Upper lobe of right lung (tissue), 1 donor: Measurements from ENCODE around the gene SPC24. TPM values are rescaled to one million over a fixed set of nuclear protein-coding genes. Genes with fewer than 3 reads are reported as not detected.

Experiments used
- ATAC-seq: fragments of 200-7000 bp; cut with Tn5 transposase; one replicate; pipeline ENCODE4 v1.9.1; 2020; ENCODE audit warnings: mild to moderate bottlenecking, moderate library complexity
- DNase-seq: peaks from one replicate; pipeline ENCODE4 v3.0.0-alpha.2; 2020
- H3K27ac ChIP-seq: fragments of 200-600 bp; one replicate; pipeline ENCODE4 v1.8.0; 2022
- H3K27me3 ChIP-seq: fragments of 200-600 bp; one replicate; pipeline ENCODE4 v1.8.0; 2022; ENCODE audit warnings: mild to moderate bottlenecking
- H3K36me3 ChIP-seq: fragments of 200-600 bp; one replicate; pipeline ENCODE4 v1.8.0; 2022
- H3K4me1 ChIP-seq: fragments of 200-600 bp; one replicate; pipeline ENCODE4 v1.8.0; 2022
- H3K4me3 ChIP-seq: fragments of 200-600 bp; one replicate; pipeline ENCODE4 v1.8.0; 2022; ENCODE audit warnings: mild to moderate bottlenecking
- H3K9me3 ChIP-seq: fragments of 200-600 bp; one replicate; pipeline ENCODE4 v1.8.0; 2022
- CTCF ChIP-seq: fragments of 200-600 bp; IDR thresholded peaks from one replicate; pipeline ENCODE4 v1.8.0; 2022; ENCODE audit warnings: antibody characterized with exemption
- intact Hi-C: fragments of 100-400 bp; cut with DNase I; formaldehyde crosslinking; loops from one replicate; pipeline ENCODE4 v1.11.0; 2022
- total RNA-seq: library from RNA; stranded (reverse); fragmentation: NEBNext Ultra II Directional; extraction: Animal tissue kit (Norgen Biotek cat#: 25700); gene quantifications from one replicate; pipeline ENCODE4 v1.2.1, GENCODE V29; 2021
- donor health status: DM: no; HTN: yes; CAD: no; lungs with severe emphysema.

SPC24 gene
- total RNA-seq, 1 donor from 2014 or later = 1.1 TPM

- H3K36me3 ChIP-seq = peaks cover 19% of the 10 kb centered on the region
- peak overlapping the region; percentile 37 for H3K27ac ChIP-seq
- intact Hi-C loops = no loop called here
- DNase-seq (no peak), ATAC-seq (no peak)
- peaks cover 31% of the 10 kb centered on the region for H3K4me1 ChIP-seq
- H3K9me3 ChIP-seq = no peaks in the 10 kb centered on the region
- no peak for TF ChIP-seq CTCF
- peak overlapping the region; percentile 63 for H3K4me3 ChIP-seq
- no peaks in the 10 kb centered on the region for H3K27me3 ChIP-seq
These were observed 42.6 kb upstream of the SPC24 start for GRCh38 chr19:11198175-11198534.

- H3K4me1 ChIP-seq = peaks cover 35% of the 10 kb centered on the region
- H3K4me3 ChIP-seq = peak within 1 kb of the TSS; percentile 63
- TF ChIP-seq CTCF = no peak
- peak; percentile 94 for DNase-seq
- peak; percentile 94 for ATAC-seq
- H3K9me3 ChIP-seq = no peaks in the 10 kb centered on the region
- no peaks in the 10 kb centered on the region for H3K27me3 ChIP-seq
- H3K27ac ChIP-seq = peak within 1 kb of the TSS; percentile 66
- H3K36me3 ChIP-seq = peaks cover 21% of the 10 kb centered on the region
- intact Hi-C loops = no loop called here
These were observed 42.0 kb upstream of the SPC24 start, which contains the start of gene KANK2 for GRCh38 chr19:11197291-11198174. Gene KANK2 (minus strand): TSS chr19:11197545. CDS start chr19:11194511, 3,034 bp downstream.

- Histone ChIP-seq H3K36me3 (peaks cover 28% of the 10 kb centered on the region), H3K9me3 (no peaks in the 10 kb centered on the region), H3K27me3 (no peaks in the 10 kb centered on the region), H3K27ac (peak overlapping the region; percentile 66), H3K4me3 (peak overlapping the region; percentile 63), H3K4me1 (peaks cover 40% of the 10 kb centered on the region)
- no peak for TF ChIP-seq CTCF
- intact Hi-C loops = no loop called here
- ATAC-seq (peak; percentile 24), DNase-seq (peak; percentile 77)
These were observed 41.1 kb upstream of the SPC24 start for GRCh38 chr19:11196406-11197287.

GRCh38 chr19:11195681-11196080, 40.1 kb upstream of the SPC24 start:
- Histone ChIP-seq H3K9me3 (no peaks in the 10 kb centered on the region), H3K27ac (peak overlapping the region; percentile 36), H3K27me3 (no peaks in the 10 kb centered on the region), H3K36me3 (peaks cover 38% of the 10 kb centered on the region), H3K4me1 (peaks cover 50% of the 10 kb centered on the region), H3K4me3 (peak overlapping the region; percentile 63)
- TF ChIP-seq CTCF = no peak
- no peak for ATAC-seq
- DNase-seq = no peak
- intact Hi-C loops = no loop called here

GRCh38 chr19:11194656-11195558, 39.3 kb upstream of the SPC24 start:
- no peak for DNase-seq
- intact Hi-C loops = no loop called here
- H3K9me3 ChIP-seq = no peaks in the 10 kb centered on the region
- ATAC-seq = no peak
- peak overlapping the region; percentile 63 for H3K4me3 ChIP-seq
- peak overlapping the region; percentile 55 for H3K27ac ChIP-seq
- TF ChIP-seq CTCF = no peak
- no peaks in the 10 kb centered on the region for H3K27me3 ChIP-seq
- H3K36me3 ChIP-seq = peaks cover 43% of the 10 kb centered on the region
- peaks cover 57% of the 10 kb centered on the region for H3K4me1 ChIP-seq
